GM19025 (cell line): ENCODE measurements around the gene PLEKHA5.
"Not testable (repeated sequence)": the region's sequence is repeated elsewhere in the genome, so short reads cannot be mapped to it uniquely, and the experiment has no call there.

Source experiments
- ATAC-seq: cut with Tn5 transposase; IDR thresholded peaks from one replicate; pipeline ENCODE4 v1.9.1; 2021; ENCODE audit warnings: mild to moderate bottlenecking, low read depth, moderate library complexity; ENCODE audit not compliant: unreplicated experiment

The PLEKHA5 gene

GRCh38 chr12:19304149-19304750 lies 174.7 kb downstream of the PLEKHA5 start:
- no peak for ATAC-seq

- ATAC-seq, result not testable (repeated sequence)
These were observed 176.1 kb downstream of the PLEKHA5 start for GRCh38 chr12:19305621-19306020.

GRCh38 chr12:19306366-19306765 lies 176.8 kb downstream of the PLEKHA5 start:
- ATAC-seq, result no peak

- no peak for ATAC-seq
These were observed 177.9 kb downstream of the PLEKHA5 start for GRCh38 chr12:19307451-19307850.

- no peak for ATAC-seq
These were observed 181.6 kb downstream of the PLEKHA5 start for GRCh38 chr12:19311165-19311564.

GRCh38 chr12:19312637-19313036 lies 183.1 kb downstream of the PLEKHA5 start:
- ATAC-seq, result no peak

GRCh38 chr12:19316425-19316824 lies 186.9 kb downstream of the PLEKHA5 start:
- ATAC-seq, result no peak

- ATAC-seq, result no peak
These were observed 192.8 kb downstream of the PLEKHA5 start for GRCh38 chr12:19322376-19322775.

- ATAC-seq, result no peak
These were observed 194.3 kb downstream of the PLEKHA5 start for GRCh38 chr12:19323805-19324204.

GRCh38 chr12:19326102-19326501 lies 196.6 kb downstream of the PLEKHA5 start:
- no peak for ATAC-seq

GRCh38 chr12:19332196-19332595 lies 202.7 kb downstream of the PLEKHA5 start:
- ATAC-seq, result no peak

- no peak for ATAC-seq
These were observed 208.9 kb downstream of the PLEKHA5 start for GRCh38 chr12:19338405-19338804.

- ATAC-seq, result not testable (repeated sequence)
These were observed 221.3 kb downstream of the PLEKHA5 start for GRCh38 chr12:19350850-19351249.

- ATAC-seq, result no peak
These were observed 221.8 kb downstream of the PLEKHA5 start for GRCh38 chr12:19351346-19351745.

- no peak for ATAC-seq
These were observed 240.2 kb downstream of the PLEKHA5 start for GRCh38 chr12:19369691-19370148.

GRCh38 chr12:19373586-19373985 lies 244.1 kb downstream of the PLEKHA5 start:
- no peak for ATAC-seq

GRCh38 chr12:19375888-19376287 lies 246.4 kb downstream of the PLEKHA5 start:
- ATAC-seq, result no peak

- no peak for ATAC-seq
These were observed 247.2 kb downstream of the PLEKHA5 start for GRCh38 chr12:19376691-19377090.

GRCh38 chr12:19382111-19382526 lies 252.6 kb downstream of the PLEKHA5 start:
- peak; percentile 98 for ATAC-seq

- no peak for ATAC-seq
These were observed 253.0 kb downstream of the PLEKHA5 start for GRCh38 chr12:19382563-19382962.

- ATAC-seq, result no peak
These were observed 257.6 kb downstream of the PLEKHA5 start for GRCh38 chr12:19387161-19387560.

GRCh38 chr12:19388131-19388549 lies 258.6 kb downstream of the PLEKHA5 start:
- no peak for ATAC-seq
